H9 (cell line): ENCODE results near the gene CD47. TPM values are rescaled to one million over a fixed set of nuclear protein-coding genes. Genes with fewer than 3 reads are reported as not detected.

Experiments
- DNase-seq: peaks from one replicate; pipeline ENCODE4 v3.0.0-alpha.2; 2017
- H2AFZ ChIP-seq: one replicate; pipeline ENCODE4 v1.6.1; 2013; ENCODE audit warnings: mild to moderate bottlenecking, low read length, control low read depth, moderate library complexity
- H2AK5ac ChIP-seq: 2 replicates; pipeline ENCODE4 v1.6.1; 2013; ENCODE audit warnings: low read length, control low read depth, mixed read lengths; ENCODE audit not compliant: insufficient read length
- H2BK120ac ChIP-seq: one replicate; pipeline ENCODE4 v1.6.1; 2013; ENCODE audit warnings: low read depth, mild to moderate bottlenecking, low read length, control low read depth, inconsistent platforms; ENCODE audit not compliant: poor library complexity, severe bottlenecking
- H2BK12ac ChIP-seq: 2 replicates; pipeline ENCODE4 v1.6.1; 2013; ENCODE audit warnings: low read length, control low read depth, mixed read lengths, low read depth; ENCODE audit not compliant: insufficient read length
- H2BK15ac ChIP-seq: 2 replicates; pipeline ENCODE4 v1.6.1; 2013; ENCODE audit warnings: low read depth, low read length, control low read depth
- H2BK20ac ChIP-seq: one replicate; pipeline ENCODE4 v1.6.1; 2013; ENCODE audit warnings: low read depth, mild to moderate bottlenecking, low read length, control low read depth, inconsistent platforms; ENCODE audit not compliant: poor library complexity, severe bottlenecking
- H2BK5ac ChIP-seq: 2 replicates; pipeline ENCODE4 v1.6.1; 2013; ENCODE audit warnings: low read length, control low read depth, mixed read lengths; ENCODE audit not compliant: insufficient read length
- H3K14ac ChIP-seq: 2 replicates; pipeline ENCODE4 v1.6.1; 2013; ENCODE audit warnings: low read length, control low read depth; ENCODE audit not compliant: insufficient read depth
- H3K18ac ChIP-seq: 2 replicates; pipeline ENCODE4 v1.6.1; 2013; ENCODE audit warnings: low read depth, mild to moderate bottlenecking, mixed read lengths, low read length, control low read depth; ENCODE audit not compliant: insufficient read length
- H3K23ac ChIP-seq: 2 replicates; pipeline ENCODE4 v1.6.1; 2013; ENCODE audit warnings: low read length, control low read depth, mixed read lengths, low read depth; ENCODE audit not compliant: insufficient read length
- H3K23me2 ChIP-seq: 2 replicates; pipeline ENCODE4 v1.6.1; 2013; ENCODE audit warnings: low read depth, mild to moderate bottlenecking, mixed read lengths, low read length, control low read depth; ENCODE audit not compliant: insufficient read length, poor library complexity, severe bottlenecking
- H3K27ac ChIP-seq: 2 replicates; pipeline ENCODE4 v1.5.1; 2013; ENCODE audit warnings: low read length, control low read depth, mixed read lengths, low read depth; ENCODE audit not compliant: insufficient read length
- H3K27me3 ChIP-seq: 2 replicates; pipeline ENCODE4 v1.6.1; 2013; ENCODE audit warnings: low read length, control low read depth, inconsistent platforms; ENCODE audit not compliant: insufficient read depth
- H3K4ac ChIP-seq: 2 replicates; pipeline ENCODE4 v1.6.1; 2013; ENCODE audit warnings: low read depth, mild to moderate bottlenecking, control low read depth, inconsistent platforms, low read length, moderate library complexity
- H3K4me1 ChIP-seq: 2 replicates; pipeline ENCODE4 v1.6.1; 2013; ENCODE audit warnings: low read length, control low read depth, inconsistent platforms; ENCODE audit not compliant: insufficient read depth
- H3K4me2 ChIP-seq: 2 replicates; pipeline ENCODE4 v1.6.1; 2013; ENCODE audit warnings: low read length, control low read depth, mixed read lengths; ENCODE audit not compliant: insufficient read length, insufficient read depth
- H3K56ac ChIP-seq: 2 replicates; pipeline ENCODE4 v1.6.1; 2013; ENCODE audit warnings: low read depth, mild to moderate bottlenecking, mixed read lengths, low read length, control low read depth; ENCODE audit not compliant: insufficient read length
- H3K79me1 ChIP-seq: 2 replicates; pipeline ENCODE4 v1.6.1; 2013; ENCODE audit warnings: low read depth, mild to moderate bottlenecking, moderate library complexity, low read length, control low read depth, inconsistent platforms; ENCODE audit not compliant: insufficient read depth, poor library complexity, severe bottlenecking
- H3K79me2 ChIP-seq: 2 replicates; pipeline ENCODE4 v1.6.1; 2013; ENCODE audit warnings: low read length, control low read depth, inconsistent platforms; ENCODE audit not compliant: insufficient read depth
- H3K9ac ChIP-seq: 2 replicates; pipeline ENCODE4 v1.6.1; 2013; ENCODE audit warnings: low read length, control low read depth, mixed read lengths; ENCODE audit not compliant: insufficient read length; ENCODE audit errors: extremely low read depth
- H3K9me3 ChIP-seq: one replicate; pipeline ENCODE4 v1.6.1; 2013; ENCODE audit warnings: low read depth, low read length, inconsistent platforms; ENCODE audit not compliant: control insufficient read depth
- H3T11ph ChIP-seq: one replicate; pipeline ENCODE4 v1.6.1; 2013; ENCODE audit warnings: mild to moderate bottlenecking, low read length, control low read depth, inconsistent platforms
- H4K20me1 ChIP-seq: one replicate; pipeline ENCODE4 v1.6.1; 2013; ENCODE audit not compliant: control insufficient read depth, insufficient read length, insufficient read depth
- H4K5ac ChIP-seq: 2 replicates; pipeline ENCODE4 v1.6.1; 2013; ENCODE audit warnings: low read depth, mild to moderate bottlenecking, mixed read lengths, low read length, control low read depth; ENCODE audit not compliant: insufficient read length
- H4K8ac ChIP-seq: replicated peaks from 2 replicates; pipeline ENCODE4 v1.6.1; 2013; ENCODE audit warnings: low read length, control low read depth, mixed read lengths, low read depth; ENCODE audit not compliant: insufficient read length
- H4K91ac ChIP-seq: 2 replicates; pipeline ENCODE4 v1.6.1; 2013; ENCODE audit warnings: low read depth, mild to moderate bottlenecking, moderate library complexity, mixed read lengths, low read length, control low read depth; ENCODE audit not compliant: insufficient read length
- H3K27ac Mint-ChIP-seq, 3 experiments: 2 replicates in 2 of 3; 3 replicates in 1 of 3; pipeline ENCODE4 v1.8.0; 2020 to 2021; ENCODE audit warnings: mixed read lengths in 3 of 3, mild to moderate bottlenecking in 1 of 3, moderate library complexity in 1 of 3
- H3K27me3 Mint-ChIP-seq: 2 replicates; pipeline ENCODE4 v1.8.0; 2021; ENCODE audit warnings: low read depth, mild to moderate bottlenecking, moderate library complexity, mixed read lengths
- H3K36me3 Mint-ChIP-seq, 3 experiments: 2 replicates in 2 of 3; 3 replicates in 1 of 3; pipeline ENCODE4 v1.8.0; 2020 to 2021; ENCODE audit warnings: low read depth in 3 of 3, mixed read lengths in 3 of 3; ENCODE audit not compliant: insufficient read depth in 1 of 3
- H3K4me1 Mint-ChIP-seq, 2 experiments: 2 replicates each; pipeline ENCODE4 v1.8.0; 2020; ENCODE audit warnings: mixed read lengths in 2 of 2
- H3K4me3 Mint-ChIP-seq, 2 experiments: 2 replicates in 1 of 2; 3 replicates in 1 of 2; pipeline ENCODE4 v1.8.0; 2020 to 2021; ENCODE audit warnings: mild to moderate bottlenecking in 2 of 2, mixed read lengths in 2 of 2, moderate library complexity in 1 of 2
- H3K9me3 Mint-ChIP-seq, 2 experiments: 2 replicates in 1 of 2; 3 replicates in 1 of 2; pipeline ENCODE4 v1.8.0; 2020; ENCODE audit warnings: mild to moderate bottlenecking in 2 of 2, mixed read lengths in 2 of 2, moderate library complexity in 1 of 2
- CTCF ChIP-seq: fragments of 200-600 bp; sonication (generic); conservative IDR thresholded peaks from 3 replicates; pipeline ENCODE4 v1.8.0; 2021; ENCODE audit warnings: antibody characterized with exemption, mild to moderate bottlenecking
- WGBS: extraction: QIAGEN DNeasy Blood & Tissue Kit; methylation state at CpG from one replicate; pipeline ENCODE4 v1.1.7; 2013; ENCODE audit warnings: missing lambda C conversion rate, low lambda C conversion rate, mixed read lengths; ENCODE audit not compliant: insufficient read length; ENCODE audit errors: extremely low coverage; 5-methylcytosine and 5-hydroxymethylcytosine counted together
- total RNA-seq: library from RNA; stranded (reverse); gene quantifications from 2 replicates; pipeline ENCODE4 v1.2.1, GENCODE V29; 2021

CD47 gene
- total RNA-seq, 1 experiment from 2014 or later, result 15.4 TPM

DNA sequence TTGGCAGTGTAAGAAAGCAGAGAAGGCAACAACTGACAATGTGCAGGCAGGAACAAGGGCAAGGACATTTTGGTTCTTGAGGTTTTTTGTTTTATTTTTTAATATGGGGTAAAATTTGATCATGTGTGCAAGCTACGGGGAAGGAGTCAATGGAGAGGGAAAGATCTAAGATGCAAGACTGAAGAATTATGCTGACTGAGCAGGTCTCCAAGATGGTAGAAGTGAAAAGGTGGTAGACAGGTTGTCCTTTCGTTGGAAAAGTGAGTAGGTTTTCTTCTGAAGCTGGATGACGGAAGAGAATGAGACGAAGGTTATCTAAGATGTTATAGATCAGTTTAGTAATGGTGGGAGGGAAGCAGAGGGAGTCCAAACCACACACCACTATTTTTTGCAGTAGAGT lies 4.2 kb downstream of the CD47 start:
- peaks cover 4% of the 10 kb centered on the region in 2 experiments; a peak in 3 of 4 replicates for H3K4me1 Mint-ChIP-seq
- no peak for DNase-seq

More for the DNA sequence above, 4.2 kb downstream of the CD47 start:
- H3K56ac ChIP-seq, result no peak overlapping the region
- no peak overlapping the region for H4K5ac ChIP-seq
- no peak overlapping the region for H3K4ac ChIP-seq
- no peak overlapping the region for H3K4me3 Mint-ChIP-seq
- H2BK15ac ChIP-seq, result no peak overlapping the region
- no peak overlapping the region for H3K27ac ChIP-seq
- H3T11ph ChIP-seq, result no peak overlapping the region
- H3K4me1 ChIP-seq, result no peaks in the 10 kb centered on the region
- TF ChIP-seq CTCF, result no peak
- no peak overlapping the region for H4K8ac ChIP-seq
- no peak overlapping the region for H2AK5ac ChIP-seq
- no peak overlapping the region for H3K23ac ChIP-seq
- H4K91ac ChIP-seq, result no peak overlapping the region
- peaks cover 2% of the 10 kb centered on the region in 2 experiments; a peak in 4 of 5 replicates for H3K9me3 Mint-ChIP-seq
- H2BK12ac ChIP-seq, result no peak overlapping the region
- no peak overlapping the region for H2BK5ac ChIP-seq
- no peak overlapping the region for H3K27ac Mint-ChIP-seq
- no peaks in the 10 kb centered on the region; a peak in 1 of 7 replicates for H3K36me3 Mint-ChIP-seq
- peaks cover 5% of the 10 kb centered on the region for H3K23me2 ChIP-seq
- H3K9ac ChIP-seq, result no peak overlapping the region
- no peak overlapping the region for H3K4me2 ChIP-seq
- H3K79me2 ChIP-seq, result no peaks in the 10 kb centered on the region
- no peaks in the 10 kb centered on the region for H4K20me1 ChIP-seq
- no peak overlapping the region for H2AFZ ChIP-seq
- H2BK120ac ChIP-seq, result no peak overlapping the region
- no peak overlapping the region for H3K18ac ChIP-seq
- no peak overlapping the region for H2BK20ac ChIP-seq
- no peaks in the 10 kb centered on the region for H3K9me3 ChIP-seq
- H3K79me1 ChIP-seq, result no peaks in the 10 kb centered on the region
- H3K14ac ChIP-seq, result no peak overlapping the region
- H3K27me3 Mint-ChIP-seq, result peaks cover 21% of the 10 kb centered on the region
- WGBS, result 100% methylated on average over 1 of the region's 4 CpGs
- H3K27me3 ChIP-seq, result no peaks in the 10 kb centered on the region; the same call in 1 of the 2 replicates
